SK-N-SH treated with all-trans-retinoic acid at 6 μM for 48 hours (cell line): ENCODE results near the gene CCL11.

Experiments
- ATAC-seq: fragments of 200-7000 bp; cut with Tn5 transposase; 3 replicates; pipeline ENCODE4 v1.9.1; 2020; ENCODE audit warnings: mild to moderate bottlenecking, moderate library complexity
- BACH2 ChIP-seq: fragments of 250-450 bp; sonication (Bioruptor Pico); IDR thresholded peaks from 2 replicates; pipeline ENCODE4 v1.9.0; 2021; ENCODE audit warnings: mild to moderate bottlenecking, borderline replicate concordance
- CREB5 ChIP-seq: fragments of 250-450 bp; sonication (Bioruptor Pico); IDR thresholded peaks from 2 replicates; pipeline ENCODE4 v1.5.1; 2020; ENCODE audit warnings: low read depth, mild to moderate bottlenecking, moderate library complexity
- CSDC2 ChIP-seq: fragments of 250-450 bp; sonication (Bioruptor Pico); IDR thresholded peaks from 2 replicates; pipeline ENCODE4 v1.5.0; 2020; ENCODE audit warnings: mild to moderate bottlenecking, moderate library complexity
- CSRNP3 ChIP-seq: fragments of 250-450 bp; sonication (Bioruptor Pico); IDR thresholded peaks from 2 replicates; pipeline ENCODE4 v1.5.1; 2021; ENCODE audit warnings: mild to moderate bottlenecking, moderate library complexity
- ESRRG ChIP-seq: fragments of 250-450 bp; sonication (Bioruptor Pico); IDR thresholded peaks from 2 replicates; pipeline ENCODE4 v1.6.1; 2021; ENCODE audit warnings: mild to moderate bottlenecking
- GLIS3 ChIP-seq: fragments of 250-450 bp; sonication (Bioruptor Pico); IDR thresholded peaks from 2 replicates; pipeline ENCODE4 v1.5.0; 2020; ENCODE audit warnings: mild to moderate bottlenecking, moderate library complexity
- ISL1 ChIP-seq: fragments of 250-450 bp; sonication (Bioruptor Pico); IDR thresholded peaks from 2 replicates; pipeline ENCODE4 v2.1.2; 2022; ENCODE audit warnings: mild to moderate bottlenecking, moderate library complexity
- PATZ1 ChIP-seq: fragments of 250-450 bp; sonication (Bioruptor Pico); IDR thresholded peaks from 2 replicates; pipeline ENCODE4 v1.8.0; 2020; ENCODE audit warnings: mild to moderate bottlenecking, moderate library complexity, borderline replicate concordance
- PPARA ChIP-seq: fragments of 250-450 bp; sonication (Bioruptor Pico); IDR thresholded peaks from 2 replicates; pipeline ENCODE4 v1.5.0; 2020; ENCODE audit warnings: mild to moderate bottlenecking, borderline replicate concordance
- RARB ChIP-seq: fragments of 250-450 bp; sonication (Bioruptor Pico); IDR thresholded peaks from 2 replicates; pipeline ENCODE4 v1.8.0; 2021; ENCODE audit warnings: mild to moderate bottlenecking, moderate library complexity
- SNAI2 ChIP-seq: fragments of 250-450 bp; sonication (Bioruptor Pico); IDR thresholded peaks from 2 replicates; pipeline ENCODE4 v1.5.0; 2020; ENCODE audit warnings: mild to moderate bottlenecking, moderate library complexity
- TCF4 ChIP-seq: fragments of 250-450 bp; sonication (Bioruptor Pico); IDR thresholded peaks from 2 replicates; pipeline ENCODE4 v1.8.0; 2021; ENCODE audit warnings: mild to moderate bottlenecking, moderate library complexity, borderline replicate concordance
- TOX ChIP-seq: fragments of 250-450 bp; sonication (Bioruptor Pico); IDR thresholded peaks from 2 replicates; pipeline ENCODE4 v1.8.0; 2021; ENCODE audit warnings: mild to moderate bottlenecking, moderate library complexity, borderline replicate concordance
- TSHZ2 ChIP-seq: fragments of 250-450 bp; sonication (Bioruptor Pico); IDR thresholded peaks from 2 replicates; pipeline ENCODE4 v1.5.0; 2020; ENCODE audit warnings: mild to moderate bottlenecking, moderate library complexity
- ZC3H10 ChIP-seq: fragments of 250-450 bp; sonication (Bioruptor Pico); IDR thresholded peaks from 2 replicates; pipeline ENCODE4 v1.5.1; 2021; ENCODE audit warnings: mild to moderate bottlenecking, moderate library complexity
- ZFP30 ChIP-seq: fragments of 450-650 bp; formaldehyde crosslinking; IDR thresholded peaks from 2 replicates; pipeline ENCODE4 v1.5.0; 2022; ENCODE audit warnings: mild to moderate bottlenecking, moderate library complexity
- ZNF565 ChIP-seq: fragments of 450-650 bp; formaldehyde crosslinking; conservative IDR thresholded peaks from 2 replicates; pipeline ENCODE4 v1.5.0; 2020; ENCODE audit warnings: low read depth, mild to moderate bottlenecking, moderate library complexity
- ZNF70 ChIP-seq: fragments of 450-650 bp; formaldehyde crosslinking; IDR thresholded peaks from 2 replicates; pipeline ENCODE4 v1.5.0; 2020; ENCODE audit warnings: mild to moderate bottlenecking, moderate library complexity
- ZNF8 ChIP-seq: fragments of 450-650 bp; formaldehyde crosslinking; IDR thresholded peaks from 2 replicates; pipeline ENCODE4 v1.5.0; 2020; ENCODE audit warnings: mild to moderate bottlenecking, moderate library complexity

The CCL11 gene

GRCh38 chr17:34306466-34306865 lies 20.9 kb downstream of the CCL11 start:
- TF ChIP-seq ISL1 (CRISPR knock-in tag) (no peak), ZNF70 (CRISPR knock-in tag) (no peak)
- ATAC-seq: peak; percentile 98

GRCh38 chr17:34307110-34307509 lies 21.6 kb downstream of the CCL11 start:
- ATAC-seq: no peak
- TF ChIP-seq ZNF565: no peak
- TF ChIP-seq SNAI2: no peak
- TF ChIP-seq GLIS3 (CRISPR knock-in tag): no peak
- no peak for TF ChIP-seq PATZ1 (CRISPR knock-in tag)
- TF ChIP-seq CSDC2 (CRISPR knock-in tag): no peak
- no peak for TF ChIP-seq CSRNP3 (CRISPR knock-in tag)
- TF ChIP-seq TSHZ2 (CRISPR knock-in tag): no peak
- no peak for TF ChIP-seq RARB (CRISPR knock-in tag)
- no peak for TF ChIP-seq ZNF8 (CRISPR knock-in tag)
- no peak for TF ChIP-seq TCF4 (CRISPR knock-in tag)
- no peak for TF ChIP-seq PPARA (CRISPR knock-in tag)
- no peak for TF ChIP-seq BACH2 (CRISPR knock-in tag)
- TF ChIP-seq CREB5: no peak
- no peak for TF ChIP-seq ESRRG (CRISPR knock-in tag)
- no peak for TF ChIP-seq TOX (CRISPR knock-in tag)

GRCh38 chr17:34308371-34308770 lies 22.8 kb downstream of the CCL11 start:
- TF ChIP-seq CSDC2 (CRISPR knock-in tag) (no peak), TCF4 (CRISPR knock-in tag) (no peak), PPARA (CRISPR knock-in tag) (no peak), ZNF8 (CRISPR knock-in tag) (no peak), ISL1 (CRISPR knock-in tag) (no peak), CREB5 (no peak)

GRCh38 chr17:34311291-34311690 lies 25.7 kb downstream of the CCL11 start:
- ATAC-seq: no peak
- TF ChIP-seq BACH2 (CRISPR knock-in tag) (no peak), GLIS3 (CRISPR knock-in tag) (no peak), CSDC2 (CRISPR knock-in tag) (no peak), TSHZ2 (CRISPR knock-in tag) (no peak), ISL1 (CRISPR knock-in tag) (no peak), ZNF8 (CRISPR knock-in tag) (no peak), CREB5 (no peak), ZNF565 (no peak), PATZ1 (CRISPR knock-in tag) (no peak), TCF4 (CRISPR knock-in tag) (no peak), ESRRG (CRISPR knock-in tag) (no peak), ZC3H10 (CRISPR knock-in tag) (no peak), TOX (CRISPR knock-in tag) (no peak), ZFP30 (no peak), RARB (CRISPR knock-in tag) (no peak)

More at GRCh38 chr17:34308371-34308770, 22.8 kb downstream of the CCL11 start:
- no peak for ATAC-seq
